GM12878 (cell line): ENCODE results near the gene TSHZ2. TPM values are rescaled to one million over a fixed set of nuclear protein-coding genes. Genes with fewer than 3 reads are reported as not detected.

Experiments used
- ATAC-seq: fragments of 200-7000 bp; cut with Tn5 transposase; 3 replicates; pipeline ENCODE4 v1.9.1; 2020; ENCODE audit warnings: mild to moderate bottlenecking, moderate library complexity
- BruUV-seq: library from RNA; stranded (reverse); fragments of 400-500 nt; replicated peaks from 2 replicates; lab custom pipeline; 2021; lab: Mats Ljungman, UMichigan
- CTCF ChIA-PET: fragments of 300-600 bp; sonication (Branson Sonifier 250); formaldehyde crosslinking; extraction: SDS; loops from one replicate; lab custom pipeline; 2021; ENCODE audit warnings: inconsistent platforms; lab: Yijun Ruan, JAX
- POLR2A ChIA-PET: fragments of 350-600 bp; formaldehyde crosslinking; extraction: SDS; loops from one replicate; lab custom pipeline; 2021; ENCODE audit warnings: inconsistent platforms; lab: Charles Lee
- RAD21 ChIA-PET: fragments of 300-600 bp; sonication (Branson Sonifier 250); formaldehyde crosslinking; loops from one replicate; lab custom pipeline; 2023; ENCODE audit warnings: antibody characterized with exemption; ENCODE audit not compliant: unreplicated experiment; lab: Charles Lee
- SMC1A ChIA-PET: fragments of 300-600 bp; sonication (Branson Sonifier 250); formaldehyde crosslinking; loops from one replicate; lab custom pipeline; 2023; ENCODE audit not compliant: unreplicated experiment, uncharacterized antibody; lab: Charles Lee
- DNase-seq: peaks from one replicate; pipeline ENCODE4 v3.0.0-alpha.2; 2011; ENCODE audit warnings: low read depth, low spot score
- FAIRE-seq: peaks from 3 replicates; lab custom pipeline; 2011; peaks lifted over from hg19 to GRCh38; lab: Jason Lieb, UNC
- H2AFZ ChIP-seq: 2 replicates; pipeline ENCODE4 v1.6.0; 2011; ENCODE audit warnings: low read depth, low read length, control low read depth; ENCODE audit not compliant: control insufficient read depth
- H3K27ac ChIP-seq: 2 replicates; pipeline ENCODE4 v1.5.1; 2011; ENCODE audit warnings: control low read depth; ENCODE audit not compliant: control insufficient read depth, insufficient read depth
- H3K27me3 ChIP-seq, 2 experiments: replicated peaks in 1 of 2; 2 replicates each; pipeline versions ENCODE4 v1.6.0 to v1.6.1; 2011; ENCODE audit warnings: low read length in 1 of 2; ENCODE audit not compliant: control insufficient read depth in 2 of 2, insufficient read depth in 2 of 2
- H3K36me3 ChIP-seq, 2 experiments: 2 replicates each; pipeline ENCODE4 v1.5.1; 2011; ENCODE audit warnings: low read length in 1 of 2; ENCODE audit not compliant: control insufficient read depth in 2 of 2, insufficient read depth in 2 of 2
- H3K4me1 ChIP-seq: 2 replicates; pipeline ENCODE4 v1.6.1; 2011; ENCODE audit warnings: mild to moderate bottlenecking, low read length, moderate library complexity, mixed read lengths; ENCODE audit not compliant: control insufficient read depth, insufficient read depth
- H3K4me2 ChIP-seq: 2 replicates; pipeline ENCODE4 v1.6.0; 2011; ENCODE audit warnings: control low read depth; ENCODE audit not compliant: control insufficient read depth, insufficient read depth
- H3K4me3 ChIP-seq: fragments of 200-600 bp; sonication (generic); 2 replicates; pipeline ENCODE4 v1.5.1; 2016
- H3K79me2 ChIP-seq: 2 replicates; pipeline ENCODE4 v1.6.0; 2011; ENCODE audit warnings: low read length; ENCODE audit not compliant: control insufficient read depth, insufficient read depth
- H3K9ac ChIP-seq: 2 replicates; pipeline ENCODE4 v1.8.0; 2011; ENCODE audit warnings: low read length, control low read depth, mixed read lengths; ENCODE audit not compliant: control insufficient read depth, insufficient read depth
- H3K9me3 ChIP-seq: replicated peaks from 3 replicates; pipeline ENCODE4 v1.5.1; 2011; ENCODE audit warnings: mild to moderate bottlenecking, low read length; ENCODE audit not compliant: control insufficient read depth, insufficient read depth
- H4K20me1 ChIP-seq: 2 replicates; pipeline ENCODE4 v1.6.0; 2011; ENCODE audit not compliant: control insufficient read depth, insufficient read depth
- BHLHE40 ChIP-seq, 2 experiments: fragments of 450-650 bp in 1 of 2; IDR thresholded peaks; 2 replicates each; pipeline ENCODE4 v1.6.1; 2011 to 2017; ENCODE audit warnings: low read depth in 2 of 2, borderline replicate concordance in 1 of 2, improper control_type of control experiment in 1 of 2, low read length in 1 of 2, mild to moderate bottlenecking in 1 of 2
- BRCA1 ChIP-seq: IDR thresholded peaks from 2 replicates; pipeline ENCODE4 v1.6.1; 2011; ENCODE audit warnings: low read depth, low read length, improper control_type of control experiment
- FOXK2 ChIP-seq: fragments of 450-650 bp; IDR thresholded peaks from 2 replicates; pipeline ENCODE4 v1.6.1; 2017; ENCODE audit warnings: mild to moderate bottlenecking, moderate library complexity
- HCFC1 ChIP-seq: fragments of 150-350 bp; IDR thresholded peaks from 2 replicates; pipeline ENCODE4 v1.6.1; 2014; ENCODE audit warnings: low read length
- KLF5 ChIP-seq: fragments of 450-650 bp; IDR thresholded peaks from 2 replicates; pipeline ENCODE4 v1.6.1; 2014; ENCODE audit warnings: mild to moderate bottlenecking; ENCODE audit not compliant: partially characterized antibody
- MYB ChIP-seq: fragments of 150-350 bp; IDR thresholded peaks from 2 replicates; pipeline ENCODE4 v1.6.1; 2014; ENCODE audit warnings: mild to moderate bottlenecking, low read depth, low read length, borderline replicate concordance
- MYC ChIP-seq: IDR thresholded peaks from 2 replicates; pipeline ENCODE4 v1.6.1; 2011; ENCODE audit warnings: mild to moderate bottlenecking, low read length, moderate library complexity, inconsistent platforms; ENCODE audit not compliant: insufficient read depth, insufficient replicate concordance, insufficient read length, severe bottlenecking
- NBN ChIP-seq: fragments of 450-650 bp; IDR thresholded peaks from 2 replicates; pipeline ENCODE4 v1.6.1; 2016
- PKNOX1 ChIP-seq: fragments of 450-650 bp; IDR thresholded peaks from 2 replicates; pipeline ENCODE4 v1.6.1; 2016; ENCODE audit warnings: mild to moderate bottlenecking
- POU2F2 ChIP-seq: IDR thresholded peaks from 3 replicates; pipeline ENCODE4 v1.6.1; 2011; ENCODE audit warnings: low read depth, mild to moderate bottlenecking, low read length, borderline replicate concordance
- RAD51 ChIP-seq: fragments of 450-650 bp; IDR thresholded peaks from 2 replicates; pipeline ENCODE4 v1.6.1; 2016; ENCODE audit warnings: moderate library complexity, mild to moderate bottlenecking, inconsistent platforms
- RBBP5 ChIP-seq: fragments of 200-600 bp; sonication (generic); conservative IDR thresholded peaks from 2 replicates; pipeline ENCODE4 v1.6.1; 2016
- RELA ChIP-seq: fragments of 450-650 bp; IDR thresholded peaks from 2 replicates; pipeline ENCODE4 v1.8.0; 2014; ENCODE audit warnings: borderline replicate concordance; ENCODE audit not compliant: partially characterized antibody
- RUNX3 ChIP-seq: IDR thresholded peaks from 2 replicates; pipeline ENCODE4 v1.6.1; 2012; ENCODE audit warnings: low read length, inconsistent platforms
- WRNIP1 ChIP-seq: IDR thresholded peaks from 2 replicates; pipeline ENCODE4 v1.6.1; 2011; ENCODE audit warnings: low read depth, low read length, improper control_type of control experiment, borderline replicate concordance
- ZZZ3 ChIP-seq: IDR thresholded peaks from 2 replicates; pipeline ENCODE4 v1.6.1; 2011; ENCODE audit warnings: low read depth; ENCODE audit not compliant: control insufficient read depth, insufficient read length
- WGBS: methylation state at CpG from one replicate; pipeline ENCODE4 v1.1.6; 2016; ENCODE audit warnings: low lambda C conversion rate; ENCODE audit not compliant: insufficient replicate concordance, insufficient coverage; ENCODE audit errors: missing lambda C conversion rate; 5-methylcytosine and 5-hydroxymethylcytosine counted together
- in situ Hi-C: fragments of 300-500 bp; cut with MboI; formaldehyde crosslinking; loops from 9 replicates; pipeline ENCODE4 v1.14.3; 2018; ENCODE audit warnings: mixed read lengths
- intact Hi-C: fragments of 100-400 bp; cut with micrococcal nuclease; formaldehyde crosslinking; loops from one replicate; pipeline ENCODE4 v1.14.2; 2022; ENCODE audit not compliant: unreplicated experiment
- polyA plus RNA-seq, 11 experiments: library from polyadenylated mRNA; depleted of rRNA in 4 of 11; unstranded in 6 of 11; stranded (reverse) in 5 of 11; fragments of >200 nt; fragmentation: Nextera tagmentation in 4 of 11; fragmentation: Illumina TruSeq in 1 of 11; extraction: Ambion mirVana in 4 of 11; extraction: Trizol in 1 of 11; gene quantifications; 1 replicate in 1 of 11; 2 replicates in 10 of 11; pipeline versions ENCODE4 v1.2.1 to v1.2.3, GENCODE V29; 2011 to 2016; ENCODE audit warnings: inconsistent platforms in 2 of 11, missing spikeins in 2 of 11, low read depth in 1 of 11
- total RNA-seq, 4 experiments: library from RNA; depleted of rRNA in 3 of 4; stranded (reverse); fragments of >200 nt in 3 of 4; fragmentation: Illumina TruSeq in 1 of 4; extraction: Trizol in 1 of 4; gene quantifications; 2 replicates each; pipeline versions ENCODE4 v1.2.1 to v1.2.3, GENCODE V29; 2013 to 2021
- TF ChIP-seq, protein P1 (sequence below): fragments of 450-650 bp; formaldehyde crosslinking; IDR thresholded peaks from 2 replicates; pipeline ENCODE4 v1.5.0; 2022; ENCODE audit warnings: mild to moderate bottlenecking, missing genetic modification characterization
- TF ChIP-seq, protein P2 (sequence below): fragments of 450-650 bp; IDR thresholded peaks from 2 replicates; pipeline ENCODE4 v1.6.1; 2017; ENCODE audit warnings: borderline replicate concordance

The TSHZ2 gene
- total and polyA plus RNA-seq, 10 of the 15 experiments (the other 5 are each of a cell fraction or from before 2014, with no cell fraction given): 0.01 to 0.86 (median 0.13) TPM; not detected in 2

GRCh38 chr20:53370345-53370961, 398.3 kb downstream of the TSHZ2 start:
- DNase-seq (no peak), FAIRE-seq (no peak), ATAC-seq (no peak)
- Histone ChIP-seq H3K9me3 (no peaks in the 10 kb centered on the region), H3K36me3 (no peaks in the 10 kb centered on the region), H3K4me3 (no peak overlapping the region), H3K4me2 (no peak overlapping the region), H3K27me3 (no peaks in the 10 kb centered on the region), H2AFZ (no peak overlapping the region), H3K9ac (no peak overlapping the region), H3K27ac (no peak overlapping the region), H4K20me1 (no peaks in the 10 kb centered on the region), H3K79me2 (no peaks in the 10 kb centered on the region), H3K4me1 (no peaks in the 10 kb centered on the region)
- ChIA-PET POLR2A (no interaction called here), RAD21 (no interaction called here), SMC1A (no interaction called here), CTCF (interaction anchor here (0.8 kb wide), 1 partner anchor 16 kb away, joined by 3 read pairs; no protein-coding TSS in a partner anchor)
- in situ Hi-C loops: no loop called here
- intact Hi-C loops: no loop called here
- no TSS peak for BruUV-seq
- WGBS: 34% methylated on average over 13 of the region's 13 CpGs
- TF ChIP-seq RUNX3 (no peak), PKNOX1 (no peak), RAD51 (no peak), HCFC1 (no peak), RELA (no peak), FOXK2 (no peak), WRNIP1 (no peak), BRCA1 (no peak), KLF5 (no peak), BHLHE40 (IDR thresholded peaks at IDR 0.05; ENCODE audit: borderline replicate concordance in 1 of 2, low read depth in 2 of 2, low read length in 1 of 2) (no peak), ZZZ3 (no peak), POU2F2 (no peak), NBN (no peak), MYC (no peak), MYB (no peak), RBBP5 (no peak)
- TF ChIP-seq, protein P1, sequence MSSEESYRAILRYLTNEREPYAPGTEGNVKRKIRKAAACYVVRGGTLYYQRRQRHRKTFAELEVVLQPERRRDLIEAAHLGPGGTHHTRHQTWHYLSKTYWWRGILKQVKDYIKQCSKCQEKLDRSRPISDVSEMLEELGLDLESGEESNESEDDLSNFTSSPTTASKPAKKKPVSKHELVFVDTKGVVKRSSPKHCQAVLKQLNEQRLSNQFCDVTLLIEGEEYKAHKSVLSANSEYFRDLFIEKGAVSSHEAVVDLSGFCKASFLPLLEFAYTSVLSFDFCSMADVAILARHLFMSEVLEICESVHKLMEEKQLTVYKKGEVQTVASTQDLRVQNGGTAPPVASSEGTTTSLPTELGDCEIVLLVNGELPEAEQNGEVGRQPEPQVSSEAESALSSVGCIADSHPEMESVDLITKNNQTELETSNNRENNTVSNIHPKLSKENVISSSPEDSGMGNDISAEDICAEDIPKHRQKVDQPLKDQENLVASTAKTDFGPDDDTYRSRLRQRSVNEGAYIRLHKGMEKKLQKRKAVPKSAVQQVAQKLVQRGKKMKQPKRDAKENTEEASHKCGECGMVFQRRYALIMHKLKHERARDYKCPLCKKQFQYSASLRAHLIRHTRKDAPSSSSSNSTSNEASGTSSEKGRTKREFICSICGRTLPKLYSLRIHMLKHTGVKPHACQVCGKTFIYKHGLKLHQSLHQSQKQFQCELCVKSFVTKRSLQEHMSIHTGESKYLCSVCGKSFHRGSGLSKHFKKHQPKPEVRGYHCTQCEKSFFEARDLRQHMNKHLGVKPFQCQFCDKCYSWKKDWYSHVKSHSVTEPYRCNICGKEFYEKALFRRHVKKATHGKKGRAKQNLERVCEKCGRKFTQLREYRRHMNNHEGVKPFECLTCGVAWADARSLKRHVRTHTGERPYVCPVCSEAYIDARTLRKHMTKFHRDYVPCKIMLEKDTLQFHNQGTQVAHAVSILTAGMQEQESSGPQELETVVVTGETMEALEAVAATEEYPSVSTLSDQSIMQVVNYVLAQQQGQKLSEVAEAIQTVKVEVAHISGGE (CRISPR knock-in tag): no peak
- TF ChIP-seq, protein P2, sequence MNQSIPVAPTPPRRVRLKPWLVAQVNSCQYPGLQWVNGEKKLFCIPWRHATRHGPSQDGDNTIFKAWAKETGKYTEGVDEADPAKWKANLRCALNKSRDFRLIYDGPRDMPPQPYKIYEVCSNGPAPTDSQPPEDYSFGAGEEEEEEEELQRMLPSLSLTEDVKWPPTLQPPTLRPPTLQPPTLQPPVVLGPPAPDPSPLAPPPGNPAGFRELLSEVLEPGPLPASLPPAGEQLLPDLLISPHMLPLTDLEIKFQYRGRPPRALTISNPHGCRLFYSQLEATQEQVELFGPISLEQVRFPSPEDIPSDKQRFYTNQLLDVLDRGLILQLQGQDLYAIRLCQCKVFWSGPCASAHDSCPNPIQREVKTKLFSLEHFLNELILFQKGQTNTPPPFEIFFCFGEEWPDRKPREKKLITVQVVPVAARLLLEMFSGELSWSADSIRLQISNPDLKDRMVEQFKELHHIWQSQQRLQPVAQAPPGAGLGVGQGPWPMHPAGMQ: no peak
